ENCODE data around the gene TRABD2B.

Gene TRABD2B

GRCh38 chr1:48031676-48032075, 34.5 kb upstream of the TRABD2B start:
- no peaks in the 10 kb centered on the region for H3K79me2 ChIP-seq (ENCODE audit: control insufficient read depth, low read length)
- H3K4me3 ChIP-seq (ENCODE audit: low read length), result no peak overlapping the region
- no peaks in the 10 kb centered on the region for H3F3A ChIP-seq (ENCODE audit: control insufficient read depth, insufficient read depth)
- H3K9me3 ChIP-seq (ENCODE audit: control insufficient read depth, insufficient read depth, low read length), result no peaks in the 10 kb centered on the region
- no peaks in the 10 kb centered on the region for H3K4me1 ChIP-seq (ENCODE audit: control insufficient read depth, low read length)
- H4K20me1 ChIP-seq (ENCODE audit: control insufficient read depth, insufficient read depth, low read depth, low read length), result no peaks in the 10 kb centered on the region
- TF ChIP-seq EZH2phosphoT487 (IDR thresholded peaks at IDR 0.05; ENCODE audit: borderline replicate concordance, low read length) (no peak), CTCF (IDR thresholded peaks at IDR 0.05; ENCODE audit: low read depth, low read length, poor library complexity, severe bottlenecking) (no peak)
- H3K4me2 ChIP-seq (ENCODE audit: low read length), result no peak overlapping the region
- H3K36me3 ChIP-seq (ENCODE audit: control insufficient read depth, low read length), result no peaks in the 10 kb centered on the region
- H3K27me3 ChIP-seq (ENCODE audit: control insufficient read depth, low read length), result no peaks in the 10 kb centered on the region
- H3K27ac ChIP-seq (ENCODE audit: low read depth, low read length), result no peak overlapping the region
- no peaks in the 10 kb centered on the region for H3K9me2 ChIP-seq (replicated peaks; ENCODE audit: control insufficient read depth, low read length)

- Histone ChIP-seq H3K9me2 (replicated peaks; ENCODE audit: control insufficient read depth, low read length) (no peaks in the 10 kb centered on the region), H3K79me2 (ENCODE audit: control insufficient read depth, low read length) (no peaks in the 10 kb centered on the region), H3K36me3 (ENCODE audit: control insufficient read depth, low read length) (no peaks in the 10 kb centered on the region), H3F3A (ENCODE audit: control insufficient read depth, insufficient read depth) (no peaks in the 10 kb centered on the region), H3K4me3 (ENCODE audit: low read length) (no peak overlapping the region), H3K27me3 (ENCODE audit: control insufficient read depth, low read length) (no peaks in the 10 kb centered on the region), H4K20me1 (ENCODE audit: control insufficient read depth, insufficient read depth, low read depth, low read length) (no peaks in the 10 kb centered on the region), H3K27ac (ENCODE audit: low read depth, low read length) (no peak overlapping the region), H3K4me2 (ENCODE audit: low read length) (no peak overlapping the region), H3K4me1 (ENCODE audit: control insufficient read depth, low read length) (no peaks in the 10 kb centered on the region), H3K9me3 (ENCODE audit: control insufficient read depth, insufficient read depth, low read length) (no peaks in the 10 kb centered on the region)
- no peak for TF ChIP-seq CTCF (IDR thresholded peaks at IDR 0.05; ENCODE audit: low read depth, low read length, poor library complexity, severe bottlenecking)
- TF ChIP-seq EZH2phosphoT487 (IDR thresholded peaks at IDR 0.05; ENCODE audit: borderline replicate concordance, low read length), result no peak
Observed at GRCh38 chr1:48030696-48031365, 33.6 kb upstream of the TRABD2B start.

- no peaks in the 10 kb centered on the region for H3K36me3 ChIP-seq (ENCODE audit: control insufficient read depth, low read length)
- no peaks in the 10 kb centered on the region for H3K79me2 ChIP-seq (ENCODE audit: control insufficient read depth, low read length)
- no peaks in the 10 kb centered on the region for H3K27me3 ChIP-seq (ENCODE audit: control insufficient read depth, low read length)
- H3K4me3 ChIP-seq (ENCODE audit: low read length), result no peak overlapping the region
- H3K27ac ChIP-seq (ENCODE audit: low read depth, low read length), result no peak overlapping the region
- TF ChIP-seq EZH2phosphoT487 (IDR thresholded peaks at IDR 0.05; ENCODE audit: borderline replicate concordance, low read length), result no peak
- TF ChIP-seq CTCF (IDR thresholded peaks at IDR 0.05; ENCODE audit: low read depth, low read length, poor library complexity, severe bottlenecking), result no peak
- no peak overlapping the region for H3K4me2 ChIP-seq (ENCODE audit: low read length)
- H4K20me1 ChIP-seq (ENCODE audit: control insufficient read depth, insufficient read depth, low read depth, low read length), result no peaks in the 10 kb centered on the region
- H3F3A ChIP-seq (ENCODE audit: control insufficient read depth, insufficient read depth), result no peaks in the 10 kb centered on the region
- H3K4me1 ChIP-seq (ENCODE audit: control insufficient read depth, low read length), result no peaks in the 10 kb centered on the region
- no peaks in the 10 kb centered on the region for H3K9me3 ChIP-seq (ENCODE audit: control insufficient read depth, insufficient read depth, low read length)
- H3K9me2 ChIP-seq (replicated peaks; ENCODE audit: control insufficient read depth, low read length), result no peaks in the 10 kb centered on the region
Observed at GRCh38 chr1:48030211-48030610, 33.0 kb upstream of the TRABD2B start.
